ENCODE measurements around the gene ZFP36L1.

DNA sequence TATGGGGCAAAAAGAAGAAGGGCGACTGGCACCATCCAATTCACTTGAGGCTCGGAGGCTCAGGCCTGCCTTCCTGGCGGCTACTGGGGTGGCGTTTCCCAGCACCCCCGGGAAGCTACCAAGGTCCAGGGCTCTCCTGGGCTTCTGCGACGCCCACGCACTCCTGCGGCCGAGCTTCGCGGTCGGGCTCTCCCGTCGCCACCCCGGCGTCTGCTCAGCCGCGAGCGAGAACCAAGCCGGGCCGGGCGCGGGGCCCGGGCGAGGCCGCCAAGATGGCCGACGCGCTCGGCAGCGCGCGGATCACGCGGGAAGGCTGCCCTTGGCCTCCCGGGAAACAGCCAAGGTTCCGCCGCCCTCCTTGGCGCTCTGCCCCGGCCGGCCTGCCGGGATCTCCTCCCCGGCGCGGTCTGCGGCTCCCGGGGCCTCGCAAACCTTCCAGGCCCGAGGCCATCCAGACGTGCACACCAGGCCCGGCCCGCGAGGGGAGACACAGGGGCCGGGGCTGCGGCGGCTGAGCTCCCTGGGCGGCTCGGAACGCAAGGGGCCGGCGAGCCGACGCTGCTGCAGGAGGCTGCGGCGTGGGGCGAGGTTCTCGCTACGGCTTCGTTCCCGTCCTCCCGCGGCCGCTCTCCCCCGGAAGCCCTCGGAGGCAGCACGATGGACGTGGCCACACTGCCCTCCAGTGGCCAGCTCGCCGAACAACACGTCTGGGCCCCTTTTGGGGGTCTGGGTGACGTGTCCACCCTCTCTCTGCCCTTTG is 23.5 kb upstream of the ZFP36L1 start:
- TF ChIP-seq CTCF (IDR thresholded peaks at IDR 0.05) (peak; percentile 92 to 99 (median 98)), POLR2AphosphoS5 (IDR thresholded peaks at IDR 0.05) (peak; percentile 45 to 75 (median 68))
